GM12864 (cell line): ENCODE results near the gene TP53I11.

Experiments used
- DNase-seq: peaks from one replicate; pipeline ENCODE4 v3.0.0-alpha.2; 2011; ENCODE audit warnings: low read depth
- H3K4me3 ChIP-seq: 2 replicates; pipeline ENCODE4 v1.5.1; 2011; ENCODE audit warnings: mild to moderate bottlenecking, low read depth, low read length, control low read depth
- TF ChIP-seq, protein P1 (sequence below): IDR thresholded peaks from 2 replicates; pipeline ENCODE4 v1.5.1; 2011; ENCODE audit warnings: low read depth, mild to moderate bottlenecking, moderate library complexity, low read length, control low read depth, inconsistent platforms; ENCODE audit errors: missing control alignments

The TP53I11 gene

DNA sequence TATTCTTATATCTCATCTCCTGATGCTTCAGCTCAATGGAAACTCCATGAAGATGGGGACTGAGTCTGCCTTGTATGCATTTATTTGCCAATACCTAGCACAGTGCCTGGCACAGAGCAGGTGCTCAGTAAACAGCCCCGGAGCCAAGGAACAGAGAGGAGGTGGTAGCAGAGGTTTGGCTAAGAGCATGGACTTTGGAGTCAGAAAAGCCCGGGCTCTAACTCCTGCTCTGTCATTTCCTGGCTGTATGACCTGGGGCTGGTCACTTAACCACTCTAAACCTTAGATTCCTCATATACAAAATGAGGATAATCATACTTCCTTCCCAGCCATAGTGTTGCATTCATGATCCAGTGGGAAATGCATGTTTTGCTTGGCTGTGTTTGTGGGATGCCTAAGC is 36.6 kb downstream of the TP53I11 start:
- TF ChIP-seq, protein P1, sequence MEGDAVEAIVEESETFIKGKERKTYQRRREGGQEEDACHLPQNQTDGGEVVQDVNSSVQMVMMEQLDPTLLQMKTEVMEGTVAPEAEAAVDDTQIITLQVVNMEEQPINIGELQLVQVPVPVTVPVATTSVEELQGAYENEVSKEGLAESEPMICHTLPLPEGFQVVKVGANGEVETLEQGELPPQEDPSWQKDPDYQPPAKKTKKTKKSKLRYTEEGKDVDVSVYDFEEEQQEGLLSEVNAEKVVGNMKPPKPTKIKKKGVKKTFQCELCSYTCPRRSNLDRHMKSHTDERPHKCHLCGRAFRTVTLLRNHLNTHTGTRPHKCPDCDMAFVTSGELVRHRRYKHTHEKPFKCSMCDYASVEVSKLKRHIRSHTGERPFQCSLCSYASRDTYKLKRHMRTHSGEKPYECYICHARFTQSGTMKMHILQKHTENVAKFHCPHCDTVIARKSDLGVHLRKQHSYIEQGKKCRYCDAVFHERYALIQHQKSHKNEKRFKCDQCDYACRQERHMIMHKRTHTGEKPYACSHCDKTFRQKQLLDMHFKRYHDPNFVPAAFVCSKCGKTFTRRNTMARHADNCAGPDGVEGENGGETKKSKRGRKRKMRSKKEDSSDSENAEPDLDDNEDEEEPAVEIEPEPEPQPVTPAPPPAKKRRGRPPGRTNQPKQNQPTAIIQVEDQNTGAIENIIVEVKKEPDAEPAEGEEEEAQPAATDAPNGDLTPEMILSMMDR, result no peak
- no peak for DNase-seq

DNA sequence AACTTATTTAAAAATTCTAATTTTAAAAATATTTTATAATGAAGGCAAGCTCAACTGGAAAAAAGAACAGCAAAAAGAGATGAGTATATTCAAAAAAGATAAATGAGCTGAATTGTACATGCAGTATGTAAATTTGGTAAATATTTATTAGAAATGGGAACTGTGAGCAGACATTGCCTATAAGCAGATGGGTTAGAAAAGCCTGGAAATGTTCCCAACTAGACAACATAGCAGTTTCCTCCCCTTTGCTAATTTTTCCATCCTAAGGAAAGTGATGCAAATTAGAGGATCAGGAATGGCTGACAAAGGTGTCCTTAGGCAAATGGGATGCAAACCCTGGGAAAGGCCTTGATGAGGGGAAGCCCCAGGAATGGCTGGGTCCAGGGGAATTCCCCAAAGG is 37.2 kb downstream of the TP53I11 start:
- TF ChIP-seq, protein P1, result no peak
- H3K4me3 ChIP-seq, result no peak overlapping the region
- no peak for DNase-seq

More for the DNA sequence above, 36.6 kb downstream of the TP53I11 start:
- no peak overlapping the region for H3K4me3 ChIP-seq

DNA sequence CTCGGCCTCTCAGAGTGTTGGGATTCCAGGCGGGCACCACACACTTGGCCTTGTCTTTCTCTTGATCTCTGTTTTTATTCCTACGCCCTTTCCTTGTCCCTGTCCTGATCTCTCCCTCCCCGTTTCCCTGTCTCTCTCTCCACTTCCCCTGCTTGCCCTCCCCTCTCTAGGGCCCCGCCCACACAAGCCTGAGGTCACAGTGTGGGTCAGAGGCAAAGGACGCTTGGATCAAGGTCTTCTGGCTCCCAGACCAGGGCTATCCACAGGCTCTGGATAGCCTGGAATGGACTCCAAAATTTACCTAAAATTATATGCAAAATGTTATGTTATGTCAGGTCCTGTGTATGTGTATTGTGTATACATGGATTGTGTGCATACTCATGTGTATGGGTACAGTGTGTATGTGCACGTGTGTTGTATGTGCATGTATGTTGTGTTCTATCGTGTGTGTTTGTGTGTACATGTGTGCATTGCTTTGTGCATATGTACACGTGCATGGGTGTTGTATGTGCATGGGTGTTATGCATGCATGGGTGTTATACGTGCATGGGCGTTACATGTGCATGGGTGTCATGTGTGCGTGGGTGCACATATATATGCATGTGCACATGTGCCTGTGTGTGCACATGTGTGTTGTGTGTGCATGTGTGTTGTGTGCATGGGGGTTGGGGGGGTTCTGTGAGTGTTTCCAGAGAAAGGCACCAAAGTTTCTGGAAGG is 38.3 kb downstream of the TP53I11 start:
- H3K4me3 ChIP-seq, result no peak overlapping the region
- DNase-seq, result no peak
- TF ChIP-seq, protein P1, result no peak

DNA sequence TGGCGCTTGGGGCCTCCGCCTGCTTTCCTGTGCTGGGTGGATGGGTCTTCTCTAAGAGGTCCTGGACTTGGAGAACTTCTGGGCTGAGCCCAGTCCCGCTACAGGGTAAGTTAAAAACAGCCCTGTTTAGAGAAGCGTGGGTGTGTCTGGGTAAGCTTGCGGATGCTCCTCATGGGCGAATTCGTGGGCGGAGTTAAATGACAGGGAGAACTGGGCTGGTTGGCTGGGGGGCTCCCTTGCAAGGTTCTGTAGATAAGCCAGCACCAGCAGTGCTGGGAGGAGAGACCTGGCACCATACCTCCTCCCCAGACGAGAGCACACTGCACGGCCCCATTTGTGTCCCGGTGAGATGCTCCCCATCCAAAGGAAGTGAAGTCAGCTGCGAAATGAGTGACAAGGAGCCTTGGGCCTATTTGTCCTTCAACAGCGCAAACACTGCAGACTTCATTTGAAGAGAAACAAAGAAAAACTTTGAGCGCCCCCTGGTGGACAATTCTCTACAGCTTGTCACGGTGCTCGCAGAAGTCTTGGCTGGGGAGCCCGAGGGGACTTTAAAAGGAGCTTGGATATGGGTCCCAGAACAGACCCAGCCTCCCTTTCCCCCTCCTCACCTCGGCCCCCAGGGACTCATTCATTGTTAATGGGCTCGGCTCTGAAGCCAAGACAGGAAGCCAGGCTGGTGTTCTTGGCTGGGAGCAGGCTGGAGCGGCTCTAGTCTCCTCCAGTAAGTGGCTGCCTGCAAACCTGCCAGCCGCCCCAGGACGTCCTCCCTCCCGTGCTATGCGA is 39.5 kb downstream of the TP53I11 start:
- DNase-seq, result peak; percentile 34
- H3K4me3 ChIP-seq, result no peak overlapping the region
- TF ChIP-seq, protein P1, result peak; percentile 70

DNA sequence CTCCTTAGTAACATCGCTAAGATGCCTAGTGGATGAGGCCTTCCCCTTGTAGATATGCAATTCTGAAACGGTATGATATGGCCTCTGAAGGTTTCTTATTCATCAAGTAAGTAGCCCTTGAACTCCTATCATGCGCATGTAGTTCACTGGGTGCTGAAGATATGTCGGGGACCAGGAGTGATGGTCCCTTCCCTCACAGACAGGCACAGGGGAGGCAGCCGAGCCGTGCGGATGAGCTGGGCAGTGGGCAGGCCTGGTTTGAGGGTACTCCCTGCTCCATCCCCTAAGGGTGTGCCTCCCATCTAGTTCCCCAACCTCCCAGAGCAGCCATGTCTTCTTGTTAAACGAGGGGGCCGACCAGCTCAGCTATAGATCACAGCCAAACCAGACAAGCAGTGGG is 40.1 kb downstream of the TP53I11 start:
- TF ChIP-seq, protein P1, result no peak
- no peak for DNase-seq
- H3K4me3 ChIP-seq, result no peak overlapping the region

DNA sequence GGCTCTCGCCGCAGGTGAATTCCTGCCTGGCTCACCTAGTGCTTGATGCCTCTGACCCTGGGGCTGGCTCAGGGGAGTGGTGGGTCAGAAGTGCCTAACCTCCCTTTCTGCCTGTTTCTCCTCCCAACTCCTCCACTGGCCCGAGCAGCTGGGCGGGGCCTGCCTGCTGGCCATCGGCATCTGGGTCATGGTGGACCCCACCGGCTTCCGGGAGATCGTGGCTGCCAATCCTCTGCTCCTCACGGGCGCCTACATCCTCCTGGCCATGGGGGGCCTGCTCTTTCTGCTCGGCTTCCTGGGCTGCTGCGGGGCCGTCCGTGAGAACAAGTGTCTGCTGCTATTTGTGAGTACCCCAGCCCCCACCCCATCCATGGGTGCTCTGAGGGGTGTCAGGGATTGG is 41.1 kb downstream of the TP53I11 start:
- DNase-seq, result no peak
- H3K4me3 ChIP-seq, result no peak overlapping the region
- TF ChIP-seq, protein P1, result no peak

DNA sequence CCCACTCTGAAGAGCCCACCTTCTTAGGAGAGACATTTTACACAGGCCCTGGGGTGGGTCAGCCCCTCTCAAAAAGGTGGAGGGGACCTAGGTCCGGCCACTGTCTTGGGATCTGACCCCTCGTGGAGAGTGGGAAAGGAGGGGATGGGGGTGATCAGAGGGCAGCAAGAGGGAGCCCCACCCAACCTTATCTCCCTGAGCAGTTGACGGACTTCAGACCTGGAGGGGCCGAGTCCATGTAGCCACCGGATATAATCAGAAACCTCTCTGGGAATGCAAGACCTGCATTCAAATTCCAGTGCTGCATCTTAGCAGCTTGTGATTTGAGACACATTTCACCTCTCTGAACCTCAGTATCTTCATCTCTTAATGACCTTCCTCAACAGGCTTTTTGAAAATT is 44.0 kb downstream of the TP53I11 start:
- DNase-seq, result no peak
- TF ChIP-seq, protein P1, result no peak

More for the DNA sequence above, 44.0 kb downstream of the TP53I11 start:
- no peak overlapping the region for H3K4me3 ChIP-seq
